NCI-H1048 (cell line): Measurements from ENCODE around the gene DPY19L2.
"Not testable (repeated sequence)": the region's sequence is repeated elsewhere in the genome, so short reads cannot be mapped to it uniquely, and the experiment has no call there.

Source experiments
- DNase-seq: peaks from one replicate; lab custom pipeline; 2025; lab: John Stamatoyannopoulos, UW

The DPY19L2 gene

DNA sequence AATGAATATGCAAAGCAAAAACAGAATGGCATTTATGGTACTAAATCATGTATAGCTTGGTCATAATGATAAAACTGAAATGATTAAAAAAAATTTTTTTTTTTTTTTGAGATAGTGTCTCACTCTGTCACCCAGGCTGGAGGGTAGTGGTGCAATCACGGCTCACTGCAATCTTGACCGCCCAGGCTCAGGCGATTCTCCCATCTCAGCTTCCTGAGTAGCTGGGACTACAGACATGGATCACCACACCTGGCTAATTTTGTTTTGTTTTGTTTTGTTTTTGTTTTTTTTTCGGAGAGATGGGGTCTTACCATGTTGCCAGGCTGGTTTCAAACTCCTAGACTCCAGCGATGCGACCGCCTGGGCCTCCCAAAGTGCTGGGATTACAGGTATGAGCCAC is 138.7 kb downstream of the DPY19L2 start:
- not testable (repeated sequence) for DNase-seq

DNA sequence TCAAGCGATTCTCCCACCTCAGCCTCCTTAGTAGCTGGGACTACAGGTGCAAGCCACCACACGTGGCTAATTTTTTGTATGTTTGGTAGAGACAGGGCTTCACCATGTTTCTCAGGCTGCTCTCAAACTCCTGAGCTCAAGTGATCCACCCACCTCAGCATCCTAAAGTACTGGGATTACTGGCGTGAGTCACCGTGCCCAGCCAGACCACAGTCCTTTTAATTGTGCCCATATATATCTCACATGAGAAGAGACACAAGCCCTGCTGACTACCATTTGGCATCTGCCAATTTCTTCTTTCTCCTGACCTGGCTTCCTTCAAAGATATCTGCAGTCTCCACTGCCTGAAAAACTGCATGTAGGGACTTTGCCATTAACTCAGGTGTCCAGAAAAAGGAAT is 142.5 kb downstream of the DPY19L2 start:
- no peak for DNase-seq

DNA sequence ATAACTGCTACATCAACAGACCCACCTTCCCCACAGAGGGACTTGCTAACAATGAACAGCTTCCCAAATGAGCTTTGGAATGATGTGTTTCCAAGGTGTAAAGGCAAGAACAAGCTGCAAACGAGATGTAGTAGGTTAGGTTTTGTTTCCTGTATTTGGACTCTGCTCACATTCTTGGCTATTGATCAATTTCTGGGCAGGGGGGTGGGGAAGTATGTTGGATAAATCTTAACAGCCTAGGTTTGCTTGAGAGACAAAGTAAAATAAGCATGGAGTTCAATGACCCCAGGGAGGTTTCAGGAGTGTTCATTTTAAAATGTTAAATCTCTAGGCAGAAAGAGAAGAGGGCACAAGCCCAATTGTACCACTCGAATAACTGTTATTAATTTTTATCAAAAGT is 146.6 kb downstream of the DPY19L2 start:
- DNase-seq: no peak
